ENCODE data around the gene PRPS1.
"Not testable (repeated sequence)": the region's sequence is repeated elsewhere in the genome, so short reads cannot be mapped to it uniquely, and the experiment has no call there.

Gene PRPS1

DNA sequence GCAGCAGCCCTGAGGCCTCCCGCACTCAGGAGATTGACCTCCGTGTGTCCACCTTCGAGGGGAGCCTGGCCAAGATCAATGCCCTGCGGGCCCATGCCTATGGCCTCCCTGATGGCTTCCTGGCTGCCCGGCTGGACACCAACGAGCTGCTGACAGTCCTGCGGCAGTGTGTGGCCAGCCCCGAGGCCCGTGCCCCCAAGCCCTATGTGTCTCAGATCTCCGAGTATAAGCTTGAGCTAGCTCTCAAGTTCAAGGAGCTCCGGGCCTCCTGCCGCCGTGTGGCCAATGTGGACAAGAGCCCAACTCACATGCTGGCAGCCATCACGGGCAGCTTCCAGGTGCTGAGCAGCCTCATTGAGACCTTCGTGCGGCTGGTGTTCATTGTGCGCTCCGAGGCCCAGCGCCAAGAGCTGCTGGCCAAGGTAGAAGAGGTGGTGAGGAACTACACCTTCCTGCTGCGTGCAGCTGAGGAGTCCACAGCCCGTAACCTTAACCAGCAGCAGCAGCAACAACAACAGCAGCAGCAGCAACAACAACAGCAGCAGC, 25.5 kb upstream of the PRPS1 start:
- no peaks in the 10 kb centered on the region for H3K36me3 ChIP-seq
- DNase-seq = no peak
- no peak for TF ChIP-seq CTCF (IDR thresholded peaks at IDR 0.05; ENCODE audit: low read depth, low read length)
- no peak overlapping the region for H3K4me3 ChIP-seq (ENCODE audit: low read depth, low read length)
- H3K9me3 ChIP-seq (ENCODE audit: severe bottlenecking) = no peaks in the 10 kb centered on the region
- no peak overlapping the region for H3K27ac ChIP-seq
- peaks cover 8% of the 10 kb centered on the region for H3K27me3 ChIP-seq (ENCODE audit: insufficient read depth, low read depth, severe bottlenecking)

GRCh38 chrX:107603429-107604159, 24.7 kb upstream of the PRPS1 start:
- peaks cover 8% of the 10 kb centered on the region for H3K27me3 ChIP-seq (ENCODE audit: insufficient read depth, low read depth, severe bottlenecking)
- no peaks in the 10 kb centered on the region for H3K36me3 ChIP-seq
- no peak overlapping the region for H3K27ac ChIP-seq
- TF ChIP-seq CTCF (IDR thresholded peaks at IDR 0.05; ENCODE audit: low read depth, low read length) = no peak
- H3K9me3 ChIP-seq (ENCODE audit: severe bottlenecking) = no peaks in the 10 kb centered on the region
- no peak overlapping the region for H3K4me3 ChIP-seq (ENCODE audit: low read depth, low read length)
- no peak for DNase-seq

GRCh38 chrX:107609061-107609460, 19.2 kb upstream of the PRPS1 start:
- not testable (repeated sequence) for H3K27me3 ChIP-seq (ENCODE audit: insufficient read depth, low read depth, severe bottlenecking); H3K36me3 ChIP-seq; DNase-seq; H3K27ac ChIP-seq; H3K4me3 ChIP-seq (ENCODE audit: low read depth, low read length); H3K9me3 ChIP-seq (ENCODE audit: severe bottlenecking)

DNA sequence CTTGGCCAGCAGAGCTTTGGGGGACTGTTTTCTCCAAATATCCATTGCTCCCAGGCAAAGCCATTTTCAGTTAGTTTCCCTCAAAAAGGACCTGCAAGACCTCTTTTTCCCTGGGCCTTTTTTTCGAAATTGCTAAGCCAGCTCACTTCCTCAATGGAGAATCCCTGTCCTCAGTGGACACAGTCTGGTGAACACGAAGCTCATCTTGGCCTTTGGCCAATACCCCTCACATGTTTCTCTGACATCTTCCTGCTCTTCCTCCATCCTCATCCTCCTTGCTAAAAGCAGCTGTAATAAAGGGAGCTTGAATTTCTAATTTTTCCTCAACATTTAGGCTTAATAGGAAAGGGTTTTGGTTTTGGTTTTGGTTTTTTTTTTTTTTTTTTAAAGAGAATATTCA, 17.6 kb upstream of the PRPS1 start:
- Histone ChIP-seq H3K9me3 (ENCODE audit: severe bottlenecking) (no peaks in the 10 kb centered on the region), H3K36me3 (no peaks in the 10 kb centered on the region), H3K4me3 (ENCODE audit: low read depth, low read length) (no peak overlapping the region), H3K27me3 (ENCODE audit: insufficient read depth, low read depth, severe bottlenecking) (no peaks in the 10 kb centered on the region), H3K27ac (no peak overlapping the region)
- TF ChIP-seq CTCF (IDR thresholded peaks at IDR 0.05; ENCODE audit: low read depth, low read length) = no peak
- DNase-seq = no peak

DNA sequence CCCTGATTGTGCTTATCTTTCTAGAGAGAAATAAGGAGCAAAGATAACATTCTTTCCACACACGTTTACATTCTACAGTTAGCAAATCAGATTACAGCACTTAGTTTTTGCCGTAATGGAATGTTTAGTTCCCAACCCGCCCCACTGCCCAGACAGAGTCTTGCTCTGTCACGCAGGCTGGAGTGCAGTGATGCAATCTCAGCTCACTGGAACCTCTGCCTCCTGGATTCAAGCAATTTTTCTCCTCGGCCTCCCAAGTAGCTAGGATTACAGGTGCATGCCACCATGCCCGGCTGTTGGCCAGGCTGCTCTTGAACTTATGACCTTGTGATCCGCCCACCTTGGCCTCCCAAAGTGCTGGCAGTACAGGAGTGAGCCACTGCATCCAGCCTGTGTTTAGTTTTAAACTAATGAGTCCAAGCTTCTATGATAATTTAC, 8.4 kb upstream of the PRPS1 start:
- no peak for TF ChIP-seq CTCF (IDR thresholded peaks at IDR 0.05; ENCODE audit: low read depth, low read length)
- no peak for DNase-seq
- Histone ChIP-seq H3K9me3 (ENCODE audit: severe bottlenecking) (peaks cover 2% of the 10 kb centered on the region), H3K27me3 (ENCODE audit: insufficient read depth, low read depth, severe bottlenecking) (peaks cover 3% of the 10 kb centered on the region), H3K36me3 (no peaks in the 10 kb centered on the region), H3K4me3 (ENCODE audit: low read depth, low read length) (no peak overlapping the region), H3K27ac (no peak overlapping the region)

- DNase-seq = no peak
- Histone ChIP-seq H3K9me3 (ENCODE audit: severe bottlenecking) (peaks cover 2% of the 10 kb centered on the region), H3K4me3 (ENCODE audit: low read depth, low read length) (no peak overlapping the region), H3K36me3 (no peaks in the 10 kb centered on the region), H3K27me3 (ENCODE audit: insufficient read depth, low read depth, severe bottlenecking) (peaks cover 9% of the 10 kb centered on the region), H3K27ac (no peak overlapping the region)
- no peak for TF ChIP-seq CTCF (IDR thresholded peaks at IDR 0.05; ENCODE audit: low read depth, low read length)
These were observed 3.4 kb upstream of the PRPS1 start for GRCh38 chrX:107624893-107625292.
